CD4-positive, alpha-beta T cell treated with Interleukin-21 for 1 hour (primary cell): ENCODE measurements around the gene MIDN.
"Not testable (repeated sequence)": the region's sequence is repeated elsewhere in the genome, so short reads cannot be mapped to it uniquely, and the experiment has no call there.

Source experiments
- DNase-seq: peaks from one replicate; pipeline ENCODE4 v3.0.0-alpha.2; 2020

The MIDN gene

DNA sequence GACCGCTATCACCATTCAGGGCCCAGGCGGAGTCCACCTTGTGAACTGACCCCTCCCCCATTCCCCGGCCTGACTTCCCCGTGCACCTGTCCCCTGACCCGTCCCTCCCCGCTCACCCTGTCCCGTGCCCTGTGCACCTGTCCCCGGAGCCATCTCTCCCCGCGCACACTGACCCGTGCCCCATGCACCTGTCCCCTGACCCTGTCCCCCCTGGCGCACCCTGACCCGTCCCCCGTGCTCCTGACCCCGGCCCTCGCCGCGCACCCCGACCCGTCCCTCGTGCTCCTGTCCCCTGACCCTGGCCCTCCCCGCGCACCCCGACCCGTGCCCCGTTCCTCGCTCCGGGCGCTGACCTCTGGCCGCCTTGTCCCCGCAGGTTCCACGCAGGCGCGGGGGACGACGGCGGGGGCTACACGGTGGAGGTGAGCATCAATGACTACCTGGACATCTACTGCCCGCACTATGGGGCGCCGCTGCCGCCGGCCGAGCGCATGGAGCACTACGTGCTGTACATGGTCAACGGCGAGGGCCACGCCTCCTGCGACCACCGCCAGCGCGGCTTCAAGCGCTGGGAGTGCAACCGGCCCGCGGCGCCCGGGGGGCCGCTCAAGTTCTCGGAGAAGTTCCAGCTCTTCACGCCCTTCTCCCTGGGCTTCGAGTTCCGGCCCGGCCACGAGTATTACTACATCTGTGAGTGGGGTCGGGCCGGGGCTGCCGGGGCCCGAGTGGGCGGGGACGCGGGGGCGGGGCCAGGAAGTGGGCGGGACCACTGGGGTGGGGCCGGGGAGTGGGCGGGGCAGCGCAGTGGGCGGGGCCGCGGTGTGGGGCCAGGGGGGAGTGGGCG lies 47.0 kb downstream of the MIDN start:
- peak; percentile 43 for DNase-seq

DNA sequence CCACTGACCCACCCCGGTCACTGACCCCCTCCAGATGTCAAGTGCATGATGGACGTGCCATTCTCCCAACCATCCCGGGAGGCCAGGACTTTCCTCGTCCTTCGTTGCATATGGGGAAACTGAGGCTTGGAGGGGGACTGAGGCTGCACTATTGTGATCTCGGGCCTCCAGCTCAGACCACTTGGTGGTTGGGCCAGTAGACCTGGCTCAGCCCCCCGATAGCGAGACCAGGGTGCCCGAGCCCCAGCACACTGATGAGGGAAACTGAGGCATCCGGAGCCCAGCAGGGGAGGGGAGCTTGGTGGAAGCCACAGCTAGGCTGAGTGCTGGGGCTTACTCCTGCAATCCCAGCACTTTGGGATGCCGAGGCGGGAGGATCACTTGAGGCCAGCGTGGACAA lies 47.7 kb downstream of the MIDN start:
- no peak for DNase-seq

DNA sequence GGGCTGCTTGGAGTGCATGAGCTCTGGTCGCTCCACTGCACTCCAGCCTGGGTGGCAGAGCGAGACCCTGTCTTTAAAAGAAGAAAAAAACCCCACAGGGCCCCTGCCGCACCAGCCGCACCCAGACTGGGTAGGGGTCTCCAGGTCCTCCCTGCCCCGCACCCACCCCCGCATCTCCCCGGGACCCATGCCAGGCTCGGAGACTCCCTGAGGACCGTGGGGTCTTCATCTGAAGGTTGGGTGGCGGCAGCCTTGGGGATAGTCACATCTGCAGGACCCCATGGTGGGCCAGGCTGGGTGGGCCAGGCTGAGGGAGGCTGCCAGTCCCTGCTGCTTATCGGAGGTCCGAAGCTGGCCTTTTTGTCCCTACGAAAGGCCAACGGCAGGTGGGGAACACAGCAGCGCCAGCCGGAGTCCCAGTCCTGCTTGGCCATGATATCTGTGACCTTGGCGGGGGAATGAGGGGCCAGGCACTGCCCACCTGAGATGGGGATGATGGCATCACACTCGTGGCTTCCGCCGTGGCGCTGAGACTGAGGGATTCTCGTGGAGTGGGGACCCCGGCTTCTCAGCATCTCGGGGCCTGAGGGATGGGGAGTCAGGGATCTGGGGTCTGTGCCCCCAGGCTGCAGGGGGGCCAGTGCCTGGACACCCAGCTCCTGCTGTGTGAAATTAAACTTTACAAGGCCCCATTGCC lies 48.3 kb downstream of the MIDN start:
- no peak for DNase-seq

DNA sequence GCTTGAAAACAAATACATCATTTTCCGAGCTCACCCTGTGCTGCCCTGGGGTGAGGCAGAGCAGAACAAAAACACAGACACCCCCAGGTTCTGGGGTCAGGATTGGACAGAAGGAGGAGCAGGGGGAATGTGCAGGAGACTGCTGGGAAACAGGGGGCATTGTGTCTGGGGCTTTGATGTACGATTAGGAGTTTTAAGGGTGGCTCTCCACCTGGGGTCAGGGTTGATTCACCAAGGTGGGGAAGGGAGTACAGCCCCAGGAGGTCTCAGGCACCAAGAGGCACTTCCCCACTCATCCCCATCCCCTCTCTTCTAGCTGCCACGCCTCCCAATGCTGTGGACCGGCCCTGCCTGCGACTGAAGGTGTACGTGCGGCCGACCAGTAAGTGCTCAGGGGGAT lies 49.9 kb downstream of the MIDN start:
- DNase-seq = no peak

DNA sequence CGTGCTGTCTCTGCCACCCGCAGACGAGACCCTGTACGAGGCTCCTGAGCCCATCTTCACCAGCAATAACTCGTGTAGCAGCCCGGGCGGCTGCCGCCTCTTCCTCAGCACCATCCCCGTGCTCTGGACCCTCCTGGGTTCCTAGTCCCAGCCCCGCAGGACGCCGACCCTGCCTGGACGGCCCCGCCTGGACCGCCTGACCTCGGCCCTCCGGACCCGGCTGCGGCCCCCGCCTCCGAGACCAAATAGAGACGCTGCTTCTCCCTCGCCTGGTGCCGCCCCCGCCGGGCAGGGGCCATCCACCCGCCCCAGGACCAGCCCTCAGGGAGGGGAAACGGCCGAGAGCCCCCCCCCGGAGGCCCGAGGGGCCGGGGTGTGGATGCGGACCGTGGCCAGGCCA lies 51.4 kb downstream of the MIDN start:
- no peak for DNase-seq

DNA sequence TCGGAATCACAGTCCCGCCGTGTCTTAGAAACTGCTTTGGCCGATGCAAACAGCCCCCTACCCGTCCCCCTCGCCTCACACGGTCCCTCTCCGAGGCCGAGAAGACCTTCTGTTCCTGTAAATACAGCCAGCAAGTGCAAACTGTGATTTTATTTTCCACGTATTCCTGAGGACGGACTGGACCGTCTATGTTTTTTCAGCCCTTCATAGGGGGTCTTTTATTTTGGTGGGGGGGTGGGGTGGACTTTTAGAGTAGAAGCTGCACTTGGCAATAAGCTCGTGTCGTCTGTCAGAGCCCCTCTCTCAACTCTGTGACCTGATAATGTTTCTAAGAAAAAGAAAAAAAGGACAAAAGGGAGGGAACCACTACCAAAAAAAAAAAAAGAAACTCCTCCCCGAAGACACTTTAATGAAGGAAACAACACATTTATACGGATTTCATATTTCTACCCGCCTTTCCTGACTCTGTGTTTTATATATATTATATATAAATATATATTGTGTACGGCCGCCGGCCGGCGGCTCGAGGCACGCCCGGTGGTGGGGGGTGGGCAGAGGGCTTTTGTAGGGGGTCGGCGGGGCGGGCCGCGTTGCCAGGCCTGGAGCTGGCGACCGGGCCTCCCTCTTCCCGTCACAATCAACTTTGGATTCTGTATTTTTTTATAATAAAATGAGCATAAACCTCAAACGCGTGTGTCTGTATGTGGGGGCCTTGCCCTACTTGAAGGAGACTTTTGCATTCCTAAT lies 52.5 kb downstream of the MIDN start:
- DNase-seq = no peak

DNA sequence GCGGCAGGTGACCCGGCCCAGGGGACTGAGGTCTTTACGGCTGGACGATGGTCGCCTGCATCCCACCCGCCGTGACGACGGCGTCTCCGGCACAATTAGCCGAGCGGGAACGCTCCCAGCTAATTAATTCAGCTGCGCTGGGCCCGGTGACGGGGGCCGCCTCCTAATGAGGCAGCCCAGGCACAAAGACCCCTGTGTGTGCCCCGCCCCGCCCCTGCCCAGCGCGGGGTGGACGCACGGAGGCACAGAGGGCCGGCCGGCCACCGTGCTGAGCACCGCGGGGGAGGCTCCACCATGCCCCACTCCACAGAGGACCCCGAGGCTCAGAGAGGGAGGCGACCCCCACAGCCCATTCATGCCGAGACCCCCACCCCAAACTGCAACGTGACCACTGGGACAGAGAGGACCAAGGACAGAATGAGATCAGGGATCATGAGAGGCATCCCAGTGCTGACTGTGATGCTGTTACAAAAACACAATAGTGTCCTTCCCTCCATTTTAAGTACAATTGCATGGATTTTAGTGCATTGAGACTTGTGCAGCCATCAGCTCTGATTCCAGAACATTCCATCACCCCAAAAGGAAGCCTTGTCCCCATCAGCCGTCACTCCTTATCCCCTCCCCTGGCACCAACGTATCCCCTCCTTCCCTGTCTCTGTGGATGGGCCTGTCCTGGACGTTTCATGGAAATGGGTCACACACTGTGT lies 54.3 kb downstream of the MIDN start:
- no peak for DNase-seq

DNA sequence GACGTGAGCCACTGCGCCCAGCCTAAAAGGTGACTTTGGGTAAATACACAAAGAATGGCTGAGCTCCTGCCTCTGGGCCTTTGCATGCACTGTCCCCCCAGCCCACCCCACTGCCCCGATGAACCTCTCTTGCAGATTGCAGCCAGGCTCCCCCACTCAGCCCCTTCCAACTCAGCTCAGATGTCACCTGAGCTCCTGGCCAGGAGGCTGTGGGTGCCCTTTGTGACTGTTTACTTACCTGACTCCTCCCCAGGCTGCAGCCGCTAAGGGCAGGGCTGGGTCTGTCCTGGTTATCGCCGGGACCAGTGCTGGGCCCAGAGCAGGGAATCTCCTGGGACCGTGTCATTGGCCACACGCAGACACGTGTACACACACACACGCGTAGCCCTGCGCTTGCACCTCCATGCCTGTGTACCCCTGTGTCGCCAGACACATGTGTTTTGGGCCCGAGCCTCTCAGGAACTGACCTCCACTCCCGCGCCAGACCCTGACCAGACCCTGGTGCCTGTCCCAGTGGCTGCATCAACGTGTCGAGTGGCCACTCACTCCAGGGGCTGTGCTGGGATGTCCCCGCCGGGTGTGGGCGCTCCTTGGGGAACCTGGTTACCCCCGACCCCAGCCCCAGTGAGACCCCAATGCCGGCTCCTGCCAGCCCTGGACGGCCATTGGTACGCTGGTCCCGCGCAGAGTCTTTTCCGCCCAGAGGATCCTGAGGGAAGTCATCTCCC lies 56.0 kb downstream of the MIDN start:
- DNase-seq = no peak

DNA sequence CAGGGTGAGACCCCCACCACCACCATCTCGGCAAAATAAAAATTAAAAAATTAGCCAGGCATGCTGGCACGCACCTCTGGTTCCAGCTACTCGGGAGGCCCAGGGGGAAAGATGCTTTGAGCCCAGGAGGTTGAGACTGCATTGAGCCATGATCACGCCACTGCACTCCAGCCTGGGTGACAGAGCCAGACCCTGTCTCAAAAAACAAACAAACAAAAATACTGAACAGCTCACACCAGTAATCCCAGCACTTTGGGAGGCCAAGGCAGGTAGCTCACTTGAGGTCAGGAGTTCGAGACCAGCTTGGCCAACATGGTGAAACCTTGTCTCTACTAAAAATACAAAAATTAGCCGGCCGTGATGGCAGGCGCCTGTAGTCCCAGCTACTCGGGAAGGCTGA lies 57.0 kb downstream of the MIDN start:
- DNase-seq = not testable (repeated sequence)

DNA sequence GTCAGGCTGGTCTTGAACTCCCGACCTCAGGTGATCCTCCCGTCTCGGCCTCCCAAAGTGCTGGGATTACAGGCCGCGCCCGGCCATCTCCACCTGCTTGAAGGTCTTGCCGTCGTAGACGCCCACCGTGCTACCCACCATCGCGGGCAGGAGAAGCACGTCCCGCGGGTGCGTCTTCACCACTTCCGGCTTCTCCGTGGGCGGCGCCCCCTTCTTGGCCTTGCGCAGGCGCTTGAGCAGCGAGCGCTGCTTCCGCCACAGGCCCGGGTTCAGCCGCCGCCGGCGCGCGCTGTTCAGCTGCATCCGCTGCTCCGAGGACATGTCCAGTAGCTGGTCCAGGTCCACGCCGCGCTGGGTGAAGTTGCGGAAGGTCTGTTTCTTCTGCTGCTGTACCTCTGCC lies 58.9 kb downstream of the MIDN start:
- no peak for DNase-seq

DNA sequence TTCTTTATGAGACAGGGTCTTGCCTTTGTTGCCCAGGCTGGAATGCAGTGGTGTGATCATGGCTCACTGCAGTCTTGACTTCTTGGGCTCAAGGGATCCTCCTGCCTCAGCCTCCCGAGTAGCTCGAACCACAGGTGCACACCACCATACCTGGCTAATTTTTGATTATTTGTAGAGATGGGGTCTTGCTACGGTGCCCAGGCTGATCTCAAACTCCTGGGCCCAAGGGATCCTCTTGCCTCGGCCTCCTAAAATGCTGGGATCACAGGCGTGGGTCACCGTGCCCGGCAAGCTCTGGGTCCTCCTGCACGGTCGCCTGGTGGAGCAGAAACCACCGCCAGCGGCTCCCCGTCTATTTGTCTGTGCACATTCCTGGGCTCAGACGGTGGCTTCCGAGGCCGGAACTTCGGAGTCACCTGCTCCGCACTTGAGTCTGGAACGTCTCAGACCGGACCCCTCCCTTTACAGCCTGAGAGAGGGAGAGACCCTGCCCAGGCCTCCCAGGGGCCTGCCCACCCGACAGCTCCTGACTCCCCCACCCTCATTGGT lies 59.4 kb downstream of the MIDN start:
- DNase-seq = no peak

DNA sequence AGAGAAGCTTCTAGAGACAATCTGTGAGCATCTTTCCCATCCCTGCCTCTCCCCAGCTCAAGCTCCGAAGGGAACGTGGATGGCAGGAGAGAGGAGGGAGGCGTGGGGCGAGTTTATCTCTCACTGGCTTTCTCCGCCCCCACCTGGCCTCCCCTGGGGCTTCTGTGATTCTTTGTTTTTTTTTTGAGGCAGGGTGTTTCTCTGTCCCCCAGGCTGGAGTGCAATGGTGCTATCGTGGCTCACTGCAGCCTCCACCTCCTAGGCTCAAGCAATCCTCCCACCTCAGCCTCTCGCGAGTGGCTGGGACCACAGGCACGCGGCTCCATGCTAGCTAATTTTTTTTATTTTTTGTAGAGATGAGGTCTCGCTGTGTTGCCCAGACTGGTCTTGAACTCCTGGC lies 60.3 kb downstream of the MIDN start:
- no peak for DNase-seq
